Stimulated activated CD4-positive, alpha-beta T cell treated with anti-CD3 and anti-CD28 coated beads, Interleukin-15, amount 100 ng/mL, for 48 hours (primary cell): ENCODE results near the gene CBFA2T3.

Source experiments
- DNase-seq, 2 donors: peaks; one replicate each; pipeline ENCODE4 v3.0.0-alpha.2; 2020; ENCODE audit warnings: low read depth in 2 of 2

The CBFA2T3 gene

GRCh38 chr16:88995746-88996535, 18.9 kb upstream of the CBFA2T3 start:
- DNase-seq: no peak

GRCh38 chr16:88995194-88995593, 18.2 kb upstream of the CBFA2T3 start:
- no peak for DNase-seq

- DNase-seq: no peak
Measured at GRCh38 chr16:88994695-88995094, 17.7 kb upstream of the CBFA2T3 start.

- no peak for DNase-seq
Measured at GRCh38 chr16:88993946-88994600, 17.1 kb upstream of the CBFA2T3 start.

GRCh38 chr16:88993166-88993761, 16.3 kb upstream of the CBFA2T3 start:
- DNase-seq: no peak

GRCh38 chr16:88992351-88993165, 15.6 kb upstream of the CBFA2T3 start:
- DNase-seq: no peak

GRCh38 chr16:88991813-88992350, 14.9 kb upstream of the CBFA2T3 start:
- no peak for DNase-seq

- no peak for DNase-seq
Measured at GRCh38 chr16:88989852-88990547, 13.0 kb upstream of the CBFA2T3 start.

GRCh38 chr16:88988980-88989811, 12.2 kb upstream of the CBFA2T3 start:
- DNase-seq: no peak

GRCh38 chr16:88985521-88985920, 8.5 kb upstream of the CBFA2T3 start:
- DNase-seq: no peak

GRCh38 chr16:88983771-88984687, 7.0 kb upstream of the CBFA2T3 start:
- no peak for DNase-seq

GRCh38 chr16:88983165-88983564, 6.2 kb upstream of the CBFA2T3 start:
- DNase-seq: no peak

- DNase-seq: no peak
Measured at GRCh38 chr16:88982286-88983084, 5.5 kb upstream of the CBFA2T3 start.

GRCh38 chr16:88979353-88980015, 2.5 kb upstream of the CBFA2T3 start:
- no peak for DNase-seq

GRCh38 chr16:88978608-88979346, 1.8 kb upstream of the CBFA2T3 start:
- DNase-seq: no peak

- DNase-seq: no peak
Measured at GRCh38 chr16:88977812-88978607, 1.0 kb upstream of the CBFA2T3 start.
